Measurements from ENCODE around the gene FAM193A.

DNA sequence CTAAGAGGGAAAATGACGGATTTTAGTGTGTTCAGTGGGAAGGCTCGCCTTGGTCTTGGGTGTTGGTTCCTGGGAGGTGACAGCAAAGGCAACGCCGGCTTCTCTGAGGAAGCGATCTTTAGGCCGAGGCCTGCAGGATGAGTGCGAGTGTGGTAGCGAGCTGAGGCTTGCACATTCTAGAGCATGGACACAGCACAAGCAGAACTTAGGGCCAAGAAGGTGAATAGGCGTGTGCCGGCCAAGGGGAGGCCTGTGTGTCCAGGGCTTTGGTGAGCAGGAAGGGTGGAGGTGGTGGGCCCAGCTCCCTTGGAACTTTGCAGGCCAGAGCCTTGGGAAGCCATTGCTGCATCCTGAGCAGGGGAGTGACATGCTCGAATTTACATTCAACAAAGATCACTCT, 151.8 kb downstream of the FAM193A start:
- TF ChIP-seq, protein P1, sequence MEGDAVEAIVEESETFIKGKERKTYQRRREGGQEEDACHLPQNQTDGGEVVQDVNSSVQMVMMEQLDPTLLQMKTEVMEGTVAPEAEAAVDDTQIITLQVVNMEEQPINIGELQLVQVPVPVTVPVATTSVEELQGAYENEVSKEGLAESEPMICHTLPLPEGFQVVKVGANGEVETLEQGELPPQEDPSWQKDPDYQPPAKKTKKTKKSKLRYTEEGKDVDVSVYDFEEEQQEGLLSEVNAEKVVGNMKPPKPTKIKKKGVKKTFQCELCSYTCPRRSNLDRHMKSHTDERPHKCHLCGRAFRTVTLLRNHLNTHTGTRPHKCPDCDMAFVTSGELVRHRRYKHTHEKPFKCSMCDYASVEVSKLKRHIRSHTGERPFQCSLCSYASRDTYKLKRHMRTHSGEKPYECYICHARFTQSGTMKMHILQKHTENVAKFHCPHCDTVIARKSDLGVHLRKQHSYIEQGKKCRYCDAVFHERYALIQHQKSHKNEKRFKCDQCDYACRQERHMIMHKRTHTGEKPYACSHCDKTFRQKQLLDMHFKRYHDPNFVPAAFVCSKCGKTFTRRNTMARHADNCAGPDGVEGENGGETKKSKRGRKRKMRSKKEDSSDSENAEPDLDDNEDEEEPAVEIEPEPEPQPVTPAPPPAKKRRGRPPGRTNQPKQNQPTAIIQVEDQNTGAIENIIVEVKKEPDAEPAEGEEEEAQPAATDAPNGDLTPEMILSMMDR (conservative IDR thresholded peaks at IDR 0.05; ENCODE audit: low read depth in 2 of 2): no peak
- TF ChIP-seq EZH2 (IDR thresholded peaks at IDR 0.05; ENCODE audit: low read depth, unreplicated experiment): no peak
- TF ChIP-seq POLR2AphosphoS5 (IDR thresholded peaks at IDR 0.05; ENCODE audit: low read depth): no peak
- TF ChIP-seq, protein P2, sequence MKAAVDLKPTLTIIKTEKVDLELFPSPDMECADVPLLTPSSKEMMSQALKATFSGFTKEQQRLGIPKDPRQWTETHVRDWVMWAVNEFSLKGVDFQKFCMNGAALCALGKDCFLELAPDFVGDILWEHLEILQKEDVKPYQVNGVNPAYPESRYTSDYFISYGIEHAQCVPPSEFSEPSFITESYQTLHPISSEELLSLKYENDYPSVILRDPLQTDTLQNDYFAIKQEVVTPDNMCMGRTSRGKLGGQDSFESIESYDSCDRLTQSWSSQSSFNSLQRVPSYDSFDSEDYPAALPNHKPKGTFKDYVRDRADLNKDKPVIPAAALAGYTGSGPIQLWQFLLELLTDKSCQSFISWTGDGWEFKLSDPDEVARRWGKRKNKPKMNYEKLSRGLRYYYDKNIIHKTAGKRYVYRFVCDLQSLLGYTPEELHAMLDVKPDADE (IDR thresholded peaks at IDR 0.05): no peak
- no peak for TF ChIP-seq CREB1 (CRISPR knock-in tag; IDR thresholded peaks at IDR 0.05; ENCODE audit: low read depth)
- no peak for TF ChIP-seq STAT1 (IDR thresholded peaks at IDR 0.05; ENCODE audit: unreplicated experiment)
- TF ChIP-seq ZNF114 (CRISPR knock-in tag; IDR thresholded peaks at IDR 0.05): no peak
- TF ChIP-seq NANOG (IDR thresholded peaks at IDR 0.05; ENCODE audit: borderline replicate concordance): no peak
- no peak for TF ChIP-seq EZH2phosphoT487 (IDR thresholded peaks at IDR 0.05; ENCODE audit: unreplicated experiment)
- TF ChIP-seq, protein P3, sequence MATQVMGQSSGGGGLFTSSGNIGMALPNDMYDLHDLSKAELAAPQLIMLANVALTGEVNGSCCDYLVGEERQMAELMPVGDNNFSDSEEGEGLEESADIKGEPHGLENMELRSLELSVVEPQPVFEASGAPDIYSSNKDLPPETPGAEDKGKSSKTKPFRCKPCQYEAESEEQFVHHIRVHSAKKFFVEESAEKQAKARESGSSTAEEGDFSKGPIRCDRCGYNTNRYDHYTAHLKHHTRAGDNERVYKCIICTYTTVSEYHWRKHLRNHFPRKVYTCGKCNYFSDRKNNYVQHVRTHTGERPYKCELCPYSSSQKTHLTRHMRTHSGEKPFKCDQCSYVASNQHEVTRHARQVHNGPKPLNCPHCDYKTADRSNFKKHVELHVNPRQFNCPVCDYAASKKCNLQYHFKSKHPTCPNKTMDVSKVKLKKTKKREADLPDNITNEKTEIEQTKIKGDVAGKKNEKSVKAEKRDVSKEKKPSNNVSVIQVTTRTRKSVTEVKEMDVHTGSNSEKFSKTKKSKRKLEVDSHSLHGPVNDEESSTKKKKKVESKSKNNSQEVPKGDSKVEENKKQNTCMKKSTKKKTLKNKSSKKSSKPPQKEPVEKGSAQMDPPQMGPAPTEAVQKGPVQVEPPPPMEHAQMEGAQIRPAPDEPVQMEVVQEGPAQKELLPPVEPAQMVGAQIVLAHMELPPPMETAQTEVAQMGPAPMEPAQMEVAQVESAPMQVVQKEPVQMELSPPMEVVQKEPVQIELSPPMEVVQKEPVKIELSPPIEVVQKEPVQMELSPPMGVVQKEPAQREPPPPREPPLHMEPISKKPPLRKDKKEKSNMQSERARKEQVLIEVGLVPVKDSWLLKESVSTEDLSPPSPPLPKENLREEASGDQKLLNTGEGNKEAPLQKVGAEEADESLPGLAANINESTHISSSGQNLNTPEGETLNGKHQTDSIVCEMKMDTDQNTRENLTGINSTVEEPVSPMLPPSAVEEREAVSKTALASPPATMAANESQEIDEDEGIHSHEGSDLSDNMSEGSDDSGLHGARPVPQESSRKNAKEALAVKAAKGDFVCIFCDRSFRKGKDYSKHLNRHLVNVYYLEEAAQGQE (IDR thresholded peaks at IDR 0.05; ENCODE audit: unreplicated experiment): no peak
